Measurements from ENCODE around the gene GPR22.

GPR22 gene

DNA sequence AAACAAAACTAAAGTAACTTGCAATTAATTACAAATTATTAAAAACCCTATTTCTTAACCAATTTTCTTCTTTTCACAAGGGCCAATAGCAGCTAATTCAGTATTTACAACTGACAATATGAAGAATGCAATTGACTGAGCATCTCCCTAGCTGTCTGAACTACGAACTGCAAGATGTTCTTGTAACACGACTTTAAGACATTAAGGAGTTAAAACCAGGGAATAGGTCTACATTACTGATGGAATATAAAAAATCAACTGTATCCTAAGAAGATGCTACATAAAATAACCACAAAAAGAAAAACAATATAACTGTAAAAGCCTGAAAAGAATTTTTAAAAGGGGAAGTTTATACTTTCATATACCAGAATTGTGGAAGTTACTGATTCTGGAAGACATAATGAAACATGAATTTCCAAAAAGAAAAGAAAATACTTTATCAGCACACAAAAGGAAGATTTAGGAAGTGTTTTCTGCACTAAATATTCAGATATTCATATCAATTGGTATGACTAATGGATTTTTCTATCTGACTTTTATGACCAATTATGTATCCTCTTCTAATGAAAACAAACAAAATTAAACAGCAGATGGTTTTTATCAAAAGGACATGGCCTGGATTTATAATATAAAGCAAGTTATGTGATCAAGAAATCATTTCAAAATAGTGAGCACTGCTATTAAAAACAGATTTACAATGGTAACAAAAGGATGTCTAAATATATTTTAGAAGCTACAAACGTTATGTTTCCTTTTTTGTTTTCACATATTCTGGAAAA lies 1.6 kb downstream of the GPR22 start:
- no peak overlapping the region for H3K4me3 ChIP-seq (ENCODE audit: low read length)
- DNase-seq (ENCODE audit: low read depth, low spot score), result no peak

DNA sequence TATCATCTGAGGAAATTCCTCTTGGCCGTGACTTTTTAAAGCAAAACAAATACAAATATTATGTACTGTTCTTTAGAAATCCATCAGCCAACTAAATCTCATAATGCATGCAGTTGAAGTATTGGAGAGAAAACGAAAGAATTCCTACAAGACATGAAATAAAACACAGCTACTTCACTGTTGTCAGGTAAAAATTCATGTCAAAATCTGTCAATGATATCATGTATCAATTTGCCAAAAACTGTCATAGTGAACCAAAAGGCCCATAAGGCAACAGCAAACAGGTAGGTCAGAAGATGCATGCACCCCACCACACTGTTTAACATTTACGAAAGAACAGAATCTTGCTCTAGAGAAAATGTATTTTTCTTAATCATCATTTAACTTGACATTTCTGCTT lies 2.3 kb downstream of the GPR22 start:
- no peak for DNase-seq (ENCODE audit: low read depth, low spot score)
- H3K4me3 ChIP-seq (ENCODE audit: low read length), result no peak overlapping the region

DNA sequence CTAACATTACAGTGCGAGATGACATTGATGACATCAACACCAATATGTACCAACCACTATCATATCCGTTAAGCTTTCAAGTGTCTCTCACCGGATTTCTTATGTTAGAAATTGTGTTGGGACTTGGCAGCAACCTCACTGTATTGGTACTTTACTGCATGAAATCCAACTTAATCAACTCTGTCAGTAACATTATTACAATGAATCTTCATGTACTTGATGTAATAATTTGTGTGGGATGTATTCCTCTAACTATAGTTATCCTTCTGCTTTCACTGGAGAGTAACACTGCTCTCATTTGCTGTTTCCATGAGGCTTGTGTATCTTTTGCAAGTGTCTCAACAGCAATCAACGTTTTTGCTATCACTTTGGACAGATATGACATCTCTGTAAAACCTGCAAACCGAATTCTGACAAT lies 4.3 kb downstream of the GPR22 start:
- no peak overlapping the region for H3K4me3 ChIP-seq (ENCODE audit: low read length)
- DNase-seq (ENCODE audit: low read depth, low spot score), result no peak

DNA sequence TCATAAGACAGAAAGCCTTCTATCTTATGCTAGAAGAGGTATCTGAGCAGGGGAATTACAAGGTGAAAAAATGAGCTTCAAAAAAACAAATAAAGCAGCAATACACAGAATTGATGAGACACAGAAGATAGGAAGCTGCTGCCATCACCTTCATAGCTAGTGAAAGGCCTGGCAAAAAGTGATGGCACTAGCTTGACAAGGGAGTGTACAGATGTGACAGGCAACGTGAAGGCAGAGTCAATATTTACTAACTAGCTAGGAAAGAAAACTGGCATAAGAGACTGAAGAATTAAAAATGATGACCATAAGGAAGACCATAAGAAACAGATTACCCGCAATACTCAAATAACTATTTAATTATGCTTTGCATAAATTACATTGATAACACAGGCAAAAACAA lies 9.4 kb downstream of the GPR22 start:
- no peak overlapping the region for H3K4me3 ChIP-seq (ENCODE audit: low read length)
- DNase-seq (ENCODE audit: low read depth, low spot score), result no peak

DNA sequence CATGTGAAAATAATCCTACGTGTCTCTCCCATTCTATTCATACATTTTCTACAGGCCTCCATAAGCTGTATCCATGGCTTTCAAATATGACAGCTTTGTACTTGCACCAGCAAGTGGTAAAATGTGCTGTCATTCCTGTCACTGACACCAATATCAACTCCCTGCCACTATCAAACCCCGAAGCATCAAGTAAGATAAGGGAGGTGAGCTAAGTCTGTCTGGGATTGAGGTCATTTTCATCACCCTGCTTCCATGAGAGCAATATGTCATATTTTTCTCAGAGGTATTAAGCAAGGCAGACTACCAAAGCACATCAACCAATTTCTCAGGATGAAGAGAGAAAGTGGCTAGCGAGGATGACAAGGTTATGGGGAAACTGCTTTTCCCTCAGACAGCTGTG lies 11.1 kb downstream of the GPR22 start:
- H3K4me3 ChIP-seq (ENCODE audit: low read length), result no peak overlapping the region
- DNase-seq (ENCODE audit: low read depth, low spot score), result no peak

DNA sequence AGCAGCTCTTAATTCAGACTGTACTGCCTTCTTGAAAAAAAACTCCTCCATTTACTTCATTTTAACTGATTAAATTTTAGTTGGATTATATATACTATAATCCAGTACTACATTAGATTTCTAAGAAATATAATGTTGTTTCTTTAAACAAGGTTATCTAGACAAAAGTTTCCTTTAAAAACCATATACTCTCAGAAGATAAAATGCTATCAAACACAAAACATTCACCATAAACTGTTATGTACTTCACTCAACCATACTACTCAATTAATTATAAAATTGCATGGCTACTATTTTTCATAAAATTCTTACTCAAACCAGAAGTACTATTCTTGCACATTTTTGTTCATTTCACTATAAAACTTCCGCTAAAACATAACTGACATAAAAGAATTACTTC lies 12.7 kb downstream of the GPR22 start:
- DNase-seq (ENCODE audit: low read depth, low spot score), result no peak
- no peak overlapping the region for H3K4me3 ChIP-seq (ENCODE audit: low read length)

DNA sequence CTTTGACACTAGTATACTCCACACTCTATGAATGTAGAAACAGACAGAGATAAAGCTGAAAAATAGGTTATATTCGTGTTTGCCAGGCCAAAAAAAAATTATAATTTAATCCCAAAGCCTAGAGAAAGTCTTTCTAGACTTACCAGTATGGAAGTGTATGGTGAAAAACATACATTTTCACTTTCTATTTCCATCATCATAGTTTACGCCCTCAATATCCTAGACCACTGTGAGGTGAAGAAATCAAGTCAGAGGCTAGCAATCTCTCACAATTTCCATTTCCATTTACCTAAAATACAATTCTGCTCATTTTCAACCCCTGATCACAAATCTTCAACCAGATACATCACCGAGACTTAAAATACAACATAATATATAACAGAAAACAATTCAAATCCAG lies 16.2 kb downstream of the GPR22 start:
- H3K4me3 ChIP-seq (ENCODE audit: low read length), result no peak overlapping the region
- DNase-seq (ENCODE audit: low read depth, low spot score), result no peak

DNA sequence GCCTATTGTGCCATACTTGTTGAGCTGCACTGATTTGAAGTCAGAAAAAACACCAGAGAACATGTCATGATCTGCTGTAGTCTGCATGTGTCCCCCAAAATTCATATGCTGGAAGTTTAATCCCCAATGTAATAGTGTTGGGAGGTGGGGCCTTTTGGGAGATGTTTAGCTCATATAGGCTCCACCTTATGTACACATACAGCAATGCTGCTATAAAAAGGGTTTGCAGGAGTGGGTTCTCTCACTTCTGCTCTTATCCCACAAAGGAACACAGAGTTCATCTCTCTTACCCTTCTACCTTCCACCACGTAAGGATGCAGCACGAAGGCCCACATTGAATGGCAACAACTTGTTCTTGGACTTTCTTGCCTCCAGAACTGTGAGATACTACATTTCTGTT lies 23.0 kb downstream of the GPR22 start:
- no peak for DNase-seq (ENCODE audit: low read depth, low spot score)
- no peak overlapping the region for H3K4me3 ChIP-seq (ENCODE audit: low read length)

DNA sequence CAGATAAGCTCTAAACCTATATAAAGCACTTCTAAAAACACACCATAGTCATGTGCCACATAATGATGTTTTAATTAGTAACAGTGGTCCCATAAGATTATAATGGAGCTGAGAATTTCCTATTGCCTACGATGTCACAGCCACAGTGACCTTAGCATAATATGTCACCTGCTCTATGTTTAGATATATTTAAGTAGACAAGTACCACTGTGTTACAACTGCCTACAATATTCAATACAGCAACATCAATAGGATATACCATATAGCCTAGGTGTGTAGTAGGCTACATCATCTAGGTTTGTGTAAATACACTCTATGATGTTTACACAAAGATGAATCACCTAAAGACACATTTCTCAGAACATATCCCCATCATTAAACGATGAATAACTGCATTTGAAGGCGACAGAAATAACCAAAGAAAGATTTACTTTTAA lies 24.5 kb downstream of the GPR22 start:
- no peak overlapping the region for H3K4me3 ChIP-seq (ENCODE audit: low read length)
- no peak for DNase-seq (ENCODE audit: low read depth, low spot score)

DNA sequence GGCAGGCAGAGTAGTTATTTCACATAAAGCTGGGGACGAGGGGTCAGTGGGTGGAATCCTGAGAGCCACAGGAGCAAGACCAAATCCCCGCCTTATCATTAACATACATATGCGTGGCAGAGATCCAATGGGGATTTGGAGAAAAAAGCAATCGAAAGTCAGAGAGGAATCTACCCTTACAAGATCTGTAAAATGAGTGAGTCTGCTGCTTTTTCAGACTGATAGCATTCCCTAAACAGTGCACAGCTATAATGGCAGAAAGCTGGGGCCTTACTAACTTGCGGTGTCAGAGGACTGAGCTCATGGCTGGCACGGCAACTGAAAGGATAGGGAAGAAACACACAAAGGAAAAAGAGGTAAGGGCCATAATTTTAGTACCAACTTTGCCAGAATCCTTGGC lies 25.0 kb downstream of the GPR22 start:
- no peak overlapping the region for H3K4me3 ChIP-seq (ENCODE audit: low read length)
- DNase-seq (ENCODE audit: low read depth, low spot score), result no peak

DNA sequence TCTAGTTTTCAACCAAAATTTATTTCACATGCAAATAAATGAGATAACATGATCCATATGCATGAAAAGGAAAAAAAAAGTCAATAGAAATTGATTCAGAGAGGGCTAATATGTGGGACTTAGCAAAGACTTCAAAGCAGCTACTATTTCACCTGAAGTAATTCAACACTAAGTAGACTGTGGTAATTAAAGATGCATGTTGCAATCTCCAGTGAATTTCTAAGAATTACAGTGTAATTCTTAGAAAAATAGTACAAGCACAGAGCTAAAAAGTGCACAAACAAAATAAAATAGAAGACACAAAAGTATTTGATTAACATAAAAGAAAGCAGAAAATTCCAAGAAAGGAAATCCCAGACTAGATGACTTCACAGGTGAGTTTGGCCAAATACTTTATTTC lies 25.7 kb downstream of the GPR22 start:
- no peak for DNase-seq (ENCODE audit: low read depth, low spot score)
- H3K4me3 ChIP-seq (ENCODE audit: low read length), result no peak overlapping the region

DNA sequence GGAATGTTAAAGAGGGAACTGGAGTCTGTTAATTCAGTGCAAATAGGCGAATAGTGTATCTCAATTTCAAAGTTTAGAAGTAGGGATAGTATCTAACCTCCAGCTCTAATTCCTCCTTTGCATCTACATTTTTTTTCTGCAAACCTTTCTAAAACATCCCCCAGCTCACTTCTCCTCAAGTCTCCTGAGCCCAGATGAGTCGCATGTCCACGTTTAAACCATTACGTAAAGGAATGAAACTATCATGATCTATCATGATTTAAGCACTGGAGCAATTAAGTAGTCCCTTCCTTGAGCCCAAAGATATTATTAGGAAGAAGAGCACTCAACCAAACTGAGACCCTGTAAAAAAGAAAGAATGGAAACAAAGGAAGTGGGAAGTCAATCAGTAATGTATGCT lies 29.9 kb downstream of the GPR22 start:
- H3K4me3 ChIP-seq (ENCODE audit: low read length), result no peak overlapping the region
- DNase-seq (ENCODE audit: low read depth, low spot score), result no peak

DNA sequence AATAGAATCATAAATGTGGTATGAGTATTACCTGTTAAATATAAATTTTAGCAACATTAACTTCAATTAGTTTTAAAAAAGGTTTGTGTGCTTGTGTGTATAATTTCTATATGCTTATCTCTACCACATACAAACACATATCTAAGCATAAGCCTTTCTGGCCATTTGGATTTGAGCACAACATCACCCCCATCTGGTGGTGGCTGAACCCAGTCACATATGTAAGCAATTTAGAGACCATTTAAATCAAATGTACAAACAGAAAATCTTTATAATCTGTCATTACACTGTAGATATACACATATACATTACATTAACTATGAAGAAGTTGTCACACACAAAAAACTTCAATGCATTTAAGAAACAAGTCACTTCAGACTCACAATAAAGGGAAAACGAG lies 31.7 kb downstream of the GPR22 start:
- peak; percentile 28 for DNase-seq (ENCODE audit: low read depth, low spot score)

DNA sequence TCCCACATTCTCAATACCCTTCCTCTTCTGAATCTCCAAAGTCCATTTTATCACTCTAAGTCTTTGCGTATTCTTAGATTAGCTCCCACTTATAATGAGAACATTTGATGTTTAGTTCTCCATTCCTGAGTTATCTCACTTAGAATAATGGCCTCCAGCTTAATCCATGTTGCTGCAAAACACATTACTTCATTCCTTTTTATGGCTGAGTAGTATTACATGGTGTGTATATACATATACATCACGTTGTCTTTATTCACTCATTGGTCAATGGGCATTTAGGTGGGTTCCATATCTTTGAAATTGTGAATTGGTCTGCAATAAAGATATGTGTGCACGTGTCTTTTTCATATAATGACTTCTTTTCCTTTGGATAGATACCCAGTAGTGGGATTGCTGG lies 32.3 kb downstream of the GPR22 start:
- no peak overlapping the region for H3K4me3 ChIP-seq (ENCODE audit: low read length)
- no peak for DNase-seq (ENCODE audit: low read depth, low spot score)

More for the DNA sequence above, 31.7 kb downstream of the GPR22 start:
- H3K4me3 ChIP-seq (ENCODE audit: low read length), result no peak overlapping the region

DNA sequence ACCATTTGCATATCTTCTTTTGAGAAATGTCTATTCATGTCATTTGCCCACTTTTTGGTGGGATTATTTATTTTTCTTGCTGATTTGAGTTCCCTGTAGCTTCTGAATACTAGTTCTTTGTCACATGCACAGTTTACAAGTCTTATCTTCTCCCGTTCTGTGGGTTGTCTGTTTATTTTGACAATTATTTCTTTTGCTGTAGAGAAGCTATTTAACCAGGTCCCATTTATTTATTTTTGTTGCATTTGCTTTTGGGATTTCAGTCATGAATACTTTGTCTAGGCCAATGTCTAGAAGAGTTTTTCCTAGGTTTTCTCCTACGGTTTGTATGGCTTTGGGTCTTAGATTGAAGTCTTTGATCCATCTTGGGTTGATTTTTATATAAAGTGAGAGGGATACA lies 32.9 kb downstream of the GPR22 start:
- DNase-seq (ENCODE audit: low read depth, low spot score), result no peak
- H3K4me3 ChIP-seq (ENCODE audit: low read length), result no peak overlapping the region

DNA sequence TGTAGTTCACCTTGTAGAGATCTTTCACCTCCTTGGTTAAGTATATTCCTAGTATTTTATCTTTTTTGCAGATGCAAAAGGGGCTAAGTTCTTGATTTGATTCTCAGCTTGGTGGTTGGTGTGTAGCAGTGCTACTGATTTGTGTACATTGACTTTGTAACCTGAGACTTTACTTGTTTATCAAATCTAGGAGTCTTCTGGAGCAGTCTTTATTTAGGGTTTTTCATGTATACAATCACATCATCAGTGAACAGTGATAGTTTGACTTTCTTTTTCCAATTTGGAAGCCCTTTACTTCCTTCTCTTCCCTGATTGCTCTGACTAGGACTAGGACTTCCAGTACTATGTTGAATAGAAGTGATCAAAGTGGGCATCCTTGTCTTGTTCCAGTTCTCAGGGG lies 33.8 kb downstream of the GPR22 start:
- H3K4me3 ChIP-seq (ENCODE audit: low read length), result no peak overlapping the region
- no peak for DNase-seq (ENCODE audit: low read depth, low spot score)

DNA sequence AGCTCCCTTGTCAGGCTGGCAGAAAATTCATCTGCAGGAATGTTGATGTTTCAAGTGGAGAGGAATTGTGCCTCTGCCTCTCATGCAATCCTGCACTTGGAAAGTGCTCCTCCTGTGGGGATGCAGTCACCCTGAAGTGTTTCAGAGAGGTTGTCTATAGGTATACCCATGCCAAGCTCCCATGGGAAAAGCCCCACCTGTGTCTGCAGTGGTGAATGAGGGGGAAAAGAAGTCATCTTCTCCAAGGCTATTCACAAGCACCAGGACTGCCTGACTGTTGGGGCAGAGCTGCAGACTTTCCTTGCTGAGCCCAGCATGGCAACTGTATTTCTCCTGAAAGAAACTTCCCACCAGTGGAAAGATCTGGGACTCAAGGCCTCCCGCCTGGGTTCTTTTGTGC lies 35.5 kb downstream of the GPR22 start:
- no peak for DNase-seq (ENCODE audit: low read depth, low spot score)
- H3K4me3 ChIP-seq (ENCODE audit: low read length), result no peak overlapping the region

DNA sequence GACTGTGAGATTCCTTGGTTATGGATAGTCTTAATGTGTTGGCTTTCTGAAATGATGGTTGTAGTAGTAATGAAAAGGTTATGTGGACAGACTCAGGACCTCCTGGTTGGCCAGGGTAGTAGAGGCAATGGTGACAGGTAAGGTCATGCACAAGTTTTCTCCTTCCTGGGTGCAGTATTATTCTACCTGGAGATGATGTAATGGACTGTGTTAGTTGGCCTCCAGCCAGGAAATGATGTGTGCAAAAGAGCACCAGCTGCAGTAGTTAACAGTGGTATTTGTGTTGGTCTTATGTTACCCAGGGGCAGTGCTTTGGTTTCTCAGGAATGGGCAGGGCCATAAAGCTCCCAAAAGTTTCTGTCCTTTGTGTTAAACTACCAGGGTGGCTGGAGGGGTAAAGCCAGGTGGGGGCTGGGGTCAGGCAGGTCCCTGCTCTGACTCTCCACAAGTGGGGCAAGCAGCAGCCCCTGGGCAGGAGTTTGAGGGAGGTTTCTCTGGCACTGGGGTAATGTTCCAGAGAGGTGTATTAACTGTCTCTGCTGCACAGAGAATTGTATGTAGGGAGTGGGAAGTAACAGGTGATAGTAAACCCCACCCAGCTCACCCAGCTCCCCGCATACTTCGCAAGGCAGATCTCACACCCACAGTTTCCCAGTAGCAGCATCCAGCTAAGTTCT lies 36.3 kb downstream of the GPR22 start:
- no peak overlapping the region for H3K4me3 ChIP-seq (ENCODE audit: low read length)
- peak; percentile 28 for DNase-seq (ENCODE audit: low read depth, low spot score)

DNA sequence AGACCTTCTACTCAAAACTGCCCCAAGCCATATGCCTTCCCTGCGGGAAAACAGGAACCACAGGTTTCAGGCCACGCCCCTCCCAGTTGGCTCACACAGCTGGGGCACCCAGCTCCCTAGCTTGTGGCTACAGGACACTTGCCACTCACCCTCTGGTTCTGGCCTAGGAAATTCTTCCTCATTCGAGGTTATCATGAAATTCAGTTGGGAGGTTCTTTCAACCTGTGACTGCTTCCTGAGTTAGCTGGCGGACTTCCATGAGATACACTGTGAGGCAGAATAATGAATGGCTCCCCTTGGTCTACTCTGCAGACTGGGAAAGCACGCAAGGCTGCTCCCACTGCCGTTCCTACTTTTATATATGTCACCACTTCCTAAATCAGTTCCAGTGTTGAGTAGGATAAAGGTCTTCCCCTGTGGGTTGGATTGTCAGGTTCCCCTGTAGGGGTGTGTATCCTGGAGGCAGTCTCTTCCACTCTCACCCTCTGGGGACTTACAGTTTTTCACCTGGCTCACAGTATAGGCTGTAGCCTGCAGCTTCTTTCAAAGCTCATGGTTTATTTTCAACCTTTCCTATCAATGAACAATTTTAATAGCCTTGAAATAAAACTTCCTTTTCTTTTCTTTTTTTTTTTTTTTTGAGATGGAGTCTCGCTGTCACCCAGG lies 37.0 kb downstream of the GPR22 start:
- no peak overlapping the region for H3K4me3 ChIP-seq (ENCODE audit: low read length)
- DNase-seq (ENCODE audit: low read depth, low spot score), result no peak

Measured in Jurkat, Clone E6-1 (cell line).